ENCODE measurements around the gene IRF6. TPM values are rescaled to one million over a fixed set of nuclear protein-coding genes. Genes with fewer than 3 reads are reported as not detected.

The IRF6 gene
- total RNA-seq, 1 experiment from 2014 or later = 61.6 TPM

DNA sequence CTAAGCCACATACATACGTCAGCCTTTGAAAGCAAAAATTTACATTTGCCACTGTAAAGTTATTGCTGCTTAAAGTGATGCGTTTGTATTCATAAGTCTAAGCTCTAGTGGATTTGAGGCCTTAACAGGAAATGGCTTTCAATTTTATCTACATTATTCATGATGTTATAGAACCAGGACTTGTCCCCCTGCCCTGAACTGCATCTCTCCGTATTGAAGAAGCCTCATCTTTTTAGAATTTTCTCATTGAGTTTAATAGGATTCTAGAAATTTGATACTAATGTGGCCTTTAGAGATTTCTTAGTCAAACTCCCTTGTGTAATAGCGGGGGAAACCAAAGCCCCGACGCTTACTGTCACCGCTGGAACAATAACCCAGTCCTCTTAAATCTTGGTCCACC is 31.7 kb upstream of the IRF6 start:
- peaks cover 16% of the 10 kb centered on the region for H3K79me2 ChIP-seq (ENCODE audit: low read length)
- intact Hi-C loops (cut with micrococcal nuclease) = no loop called here
- no peak overlapping the region for H2AFZ ChIP-seq (ENCODE audit: low read length)
- H3K9me2 ChIP-seq (replicated peaks; ENCODE audit: low read length) = no peaks in the 10 kb centered on the region
- H3K27me3 ChIP-seq (ENCODE audit: low read length) = no peaks in the 10 kb centered on the region
- CTCF ChIA-PET = no interaction called here
- H3K4me1 ChIP-seq (ENCODE audit: insufficient read depth, low read length) = peaks cover 26% of the 10 kb centered on the region
- peaks cover 94% of the 10 kb centered on the region for H3K36me3 ChIP-seq (ENCODE audit: low read depth, low read length)
- BruUV-seq (replicated peaks) = no TSS peak
- no peak overlapping the region for H3K4me3 ChIP-seq (ENCODE audit: low read length)
- ATAC-seq (no peak), DNase-seq (no peak)
- H3K4me2 ChIP-seq (ENCODE audit: low read length) = no peak overlapping the region
- no peak for TF ChIP-seq EZH2 (IDR thresholded peaks at IDR 0.05; ENCODE audit: low read length, unreplicated experiment)
- TF ChIP-seq, protein P1, sequence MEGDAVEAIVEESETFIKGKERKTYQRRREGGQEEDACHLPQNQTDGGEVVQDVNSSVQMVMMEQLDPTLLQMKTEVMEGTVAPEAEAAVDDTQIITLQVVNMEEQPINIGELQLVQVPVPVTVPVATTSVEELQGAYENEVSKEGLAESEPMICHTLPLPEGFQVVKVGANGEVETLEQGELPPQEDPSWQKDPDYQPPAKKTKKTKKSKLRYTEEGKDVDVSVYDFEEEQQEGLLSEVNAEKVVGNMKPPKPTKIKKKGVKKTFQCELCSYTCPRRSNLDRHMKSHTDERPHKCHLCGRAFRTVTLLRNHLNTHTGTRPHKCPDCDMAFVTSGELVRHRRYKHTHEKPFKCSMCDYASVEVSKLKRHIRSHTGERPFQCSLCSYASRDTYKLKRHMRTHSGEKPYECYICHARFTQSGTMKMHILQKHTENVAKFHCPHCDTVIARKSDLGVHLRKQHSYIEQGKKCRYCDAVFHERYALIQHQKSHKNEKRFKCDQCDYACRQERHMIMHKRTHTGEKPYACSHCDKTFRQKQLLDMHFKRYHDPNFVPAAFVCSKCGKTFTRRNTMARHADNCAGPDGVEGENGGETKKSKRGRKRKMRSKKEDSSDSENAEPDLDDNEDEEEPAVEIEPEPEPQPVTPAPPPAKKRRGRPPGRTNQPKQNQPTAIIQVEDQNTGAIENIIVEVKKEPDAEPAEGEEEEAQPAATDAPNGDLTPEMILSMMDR (conservative IDR thresholded peaks at IDR 0.05; ENCODE audit: low read depth, low read length) = no peak
- TF ChIP-seq EZH2phosphoT487 (IDR thresholded peaks at IDR 0.05; ENCODE audit: borderline replicate concordance, low read length) = no peak
- H3F3A ChIP-seq (ENCODE audit: low read length, unreplicated experiment) = peaks cover 14% of the 10 kb centered on the region
- H4K20me1 ChIP-seq (ENCODE audit: low read length) = no peaks in the 10 kb centered on the region
- no peak overlapping the region for H3K27ac ChIP-seq (ENCODE audit: low read length)
- H3K9me3 ChIP-seq (ENCODE audit: low read length) = no peaks in the 10 kb centered on the region
- POLR2A ChIA-PET (ENCODE audit: unreplicated experiment) = no interaction called here
- no peak overlapping the region for H3K9ac ChIP-seq (ENCODE audit: low read length)

DNA sequence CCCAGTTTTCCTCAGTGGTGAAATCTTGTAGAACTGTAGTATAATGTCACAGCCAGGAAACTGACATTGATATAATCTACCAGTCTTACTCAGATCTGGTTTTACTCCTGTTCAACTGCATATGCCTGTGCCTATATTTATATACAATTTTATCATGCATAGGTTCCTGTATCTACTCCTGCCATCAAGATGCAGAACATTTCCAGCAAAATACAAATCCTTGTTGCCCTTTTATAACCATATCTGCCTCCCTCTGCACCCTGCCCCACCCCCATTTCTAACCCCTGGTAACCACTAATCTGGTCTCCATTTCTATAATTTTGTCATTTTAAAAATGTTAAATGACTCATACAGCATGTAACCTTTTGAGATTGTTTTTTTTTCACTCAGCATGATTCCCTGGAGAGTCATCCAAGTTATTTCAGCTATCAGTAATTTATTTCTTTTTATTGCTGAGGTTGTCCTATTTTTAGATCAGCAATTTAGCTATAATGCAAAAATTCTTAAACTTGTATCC is 29.9 kb upstream of the IRF6 start:
- TF ChIP-seq, protein P1 (conservative IDR thresholded peaks at IDR 0.05; ENCODE audit: low read depth, low read length) = no peak
- no peak for TF ChIP-seq EZH2 (IDR thresholded peaks at IDR 0.05; ENCODE audit: low read length, unreplicated experiment)
- no peak for TF ChIP-seq EZH2phosphoT487 (IDR thresholded peaks at IDR 0.05; ENCODE audit: borderline replicate concordance, low read length)
- Histone ChIP-seq H3F3A (ENCODE audit: low read length, unreplicated experiment) (peaks cover 14% of the 10 kb centered on the region), H3K9me3 (ENCODE audit: low read length) (no peaks in the 10 kb centered on the region), H3K79me2 (ENCODE audit: low read length) (peaks cover 20% of the 10 kb centered on the region), H3K9me2 (replicated peaks; ENCODE audit: low read length) (no peaks in the 10 kb centered on the region), H3K9ac (ENCODE audit: low read length) (no peak overlapping the region), H2AFZ (ENCODE audit: low read length) (no peak overlapping the region), H3K27me3 (ENCODE audit: low read length) (no peaks in the 10 kb centered on the region), H3K27ac (ENCODE audit: low read length) (no peak overlapping the region), H3K4me2 (ENCODE audit: low read length) (no peak overlapping the region), H3K4me3 (ENCODE audit: low read length) (no peak overlapping the region), H3K36me3 (ENCODE audit: low read depth, low read length) (peaks cover 89% of the 10 kb centered on the region), H4K20me1 (ENCODE audit: low read length) (no peaks in the 10 kb centered on the region), H3K4me1 (ENCODE audit: insufficient read depth, low read length) (peaks cover 33% of the 10 kb centered on the region)
- no peak for DNase-seq
- intact Hi-C loops (cut with micrococcal nuclease) = no loop called here
- POLR2A ChIA-PET (ENCODE audit: unreplicated experiment) = no interaction called here
- ATAC-seq = no peak
- CTCF ChIA-PET = no interaction called here
- BruUV-seq (replicated peaks) = no TSS peak

DNA sequence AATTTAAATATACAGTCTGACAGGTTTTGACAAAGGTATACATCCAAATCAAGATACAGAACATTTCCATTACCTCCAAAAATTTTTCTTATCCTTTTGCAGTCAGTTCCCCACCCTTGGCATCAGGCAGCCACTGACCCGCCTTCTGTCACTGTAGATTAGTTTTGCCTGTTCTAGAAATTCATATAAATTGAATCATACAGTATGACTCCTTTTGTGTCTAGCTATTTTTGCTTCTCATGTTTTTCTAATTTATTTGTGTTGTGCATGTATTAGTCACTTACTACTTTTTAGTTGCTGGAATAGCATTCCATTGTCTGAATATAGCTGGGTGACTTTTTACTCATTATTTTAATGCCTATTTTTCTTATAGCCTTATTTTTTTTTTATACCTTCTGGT is 25.7 kb upstream of the IRF6 start:
- no peak overlapping the region for H3K9ac ChIP-seq (ENCODE audit: low read length)
- H3K27ac ChIP-seq (ENCODE audit: low read length) = no peak overlapping the region
- H3K4me2 ChIP-seq (ENCODE audit: low read length) = peak overlapping the region; percentile 11; the same call in 1 of the 2 replicates
- TF ChIP-seq EZH2phosphoT487 (IDR thresholded peaks at IDR 0.05; ENCODE audit: borderline replicate concordance, low read length) = no peak
- no peak for TF ChIP-seq EZH2 (IDR thresholded peaks at IDR 0.05; ENCODE audit: low read length, unreplicated experiment)
- TF ChIP-seq, protein P1 (conservative IDR thresholded peaks at IDR 0.05; ENCODE audit: low read depth, low read length) = no peak
- peaks cover 58% of the 10 kb centered on the region for H3K36me3 ChIP-seq (ENCODE audit: low read depth, low read length)
- H3K27me3 ChIP-seq (ENCODE audit: low read length) = no peaks in the 10 kb centered on the region
- peaks cover 40% of the 10 kb centered on the region for H3K4me1 ChIP-seq (ENCODE audit: insufficient read depth, low read length)
- no peak overlapping the region for H3K4me3 ChIP-seq (ENCODE audit: low read length)
- POLR2A ChIA-PET (ENCODE audit: unreplicated experiment) = no interaction called here
- H3K9me3 ChIP-seq (ENCODE audit: low read length) = no peaks in the 10 kb centered on the region
- DNase-seq (peak; percentile 62), ATAC-seq (peak; percentile 53)
- H3K79me2 ChIP-seq (ENCODE audit: low read length) = peaks cover 43% of the 10 kb centered on the region
- no peaks in the 10 kb centered on the region for H3K9me2 ChIP-seq (replicated peaks; ENCODE audit: low read length)
- no peaks in the 10 kb centered on the region for H3F3A ChIP-seq (ENCODE audit: low read length, unreplicated experiment)
- intact Hi-C loops (cut with micrococcal nuclease) = no loop called here
- no peak overlapping the region for H2AFZ ChIP-seq (ENCODE audit: low read length)
- CTCF ChIA-PET = interaction anchor here (0.6 kb wide), 1 partner anchor 232 kb away, joined by 3 read pairs; no protein-coding TSS in a partner anchor
- H4K20me1 ChIP-seq (ENCODE audit: low read length) = no peaks in the 10 kb centered on the region
- no TSS peak for BruUV-seq (replicated peaks)

All from PC-3 (cell line).